ENCODE measurements around the gene ADPRH.

GRCh38 chr3:119580067-119580760, 922 bp downstream of the ADPRH start:
- TF ChIP-seq ZFX (IDR thresholded peaks at IDR 0.05) (no peak), ZNF274 (IDR thresholded peaks at IDR 0.05; ENCODE audit: low read depth, low read length) (no peak)

Data from HCT116 (cell line).